Measurements from ENCODE around the gene CIRBP.

The CIRBP gene

GRCh38 chr19:1265615-1266128, 3.5 kb upstream of the CIRBP start:
- no peak for TF ChIP-seq POLR2A (IDR thresholded peaks at IDR 0.05; ENCODE audit: extremely low read depth, insufficient read length)
- DNase-seq (ENCODE audit: low read depth) = peak; percentile 79
- no peak overlapping the region for H3K4me3 ChIP-seq (ENCODE audit: low read depth, low read length)

DNA sequence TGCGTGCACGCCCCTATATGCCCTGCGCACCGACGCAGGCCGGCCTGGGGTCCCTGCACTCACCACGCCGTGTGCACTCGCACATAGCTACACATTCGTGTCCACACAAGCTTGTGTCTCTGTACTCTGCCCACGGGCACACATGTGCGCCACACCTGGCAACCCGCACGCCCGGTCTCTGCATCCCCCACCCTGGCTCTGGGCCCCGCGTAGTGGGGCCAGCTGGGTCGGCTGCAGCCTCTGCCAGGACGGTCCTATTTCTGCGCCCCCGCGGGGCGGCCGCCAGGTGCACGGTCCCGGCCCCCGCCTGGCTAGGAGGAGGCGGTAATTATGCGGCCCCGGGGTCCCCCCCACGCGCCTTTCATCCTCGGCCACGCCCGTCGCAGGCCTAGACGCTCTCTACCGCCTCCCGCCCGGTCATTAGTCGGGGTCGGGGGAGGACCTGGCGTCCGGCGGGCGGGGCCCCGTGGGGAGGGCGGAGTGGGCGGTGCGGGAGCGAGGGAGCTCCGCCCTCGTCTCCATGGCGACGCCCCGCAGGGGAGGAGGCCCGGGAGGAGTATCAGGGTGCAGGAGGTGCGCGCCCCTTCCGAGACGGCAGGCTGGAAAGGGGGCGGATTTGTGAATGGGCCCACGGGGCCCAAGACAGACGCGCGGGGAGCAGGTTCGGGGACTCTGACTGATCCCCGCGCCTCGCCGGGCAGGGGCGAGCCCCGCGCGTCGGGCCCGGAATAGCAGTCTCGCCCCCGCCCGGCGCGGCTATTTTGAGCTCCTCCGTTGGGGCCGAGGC, 2.8 kb upstream of the CIRBP start:
- peak; percentile 82 for DNase-seq (ENCODE audit: low read depth)
- TF ChIP-seq POLR2A (IDR thresholded peaks at IDR 0.05; ENCODE audit: extremely low read depth, insufficient read length) (no peak), MYC (IDR thresholded peaks at IDR 0.05; ENCODE audit: low read depth, low read length) (no peak)
- TF ChIP-seq, protein P1, sequence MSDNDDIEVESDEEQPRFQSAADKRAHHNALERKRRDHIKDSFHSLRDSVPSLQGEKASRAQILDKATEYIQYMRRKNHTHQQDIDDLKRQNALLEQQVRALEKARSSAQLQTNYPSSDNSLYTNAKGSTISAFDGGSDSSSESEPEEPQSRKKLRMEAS (IDR thresholded peaks at IDR 0.05; ENCODE audit: low read depth, low read length) = no peak
- TF ChIP-seq, protein P2, sequence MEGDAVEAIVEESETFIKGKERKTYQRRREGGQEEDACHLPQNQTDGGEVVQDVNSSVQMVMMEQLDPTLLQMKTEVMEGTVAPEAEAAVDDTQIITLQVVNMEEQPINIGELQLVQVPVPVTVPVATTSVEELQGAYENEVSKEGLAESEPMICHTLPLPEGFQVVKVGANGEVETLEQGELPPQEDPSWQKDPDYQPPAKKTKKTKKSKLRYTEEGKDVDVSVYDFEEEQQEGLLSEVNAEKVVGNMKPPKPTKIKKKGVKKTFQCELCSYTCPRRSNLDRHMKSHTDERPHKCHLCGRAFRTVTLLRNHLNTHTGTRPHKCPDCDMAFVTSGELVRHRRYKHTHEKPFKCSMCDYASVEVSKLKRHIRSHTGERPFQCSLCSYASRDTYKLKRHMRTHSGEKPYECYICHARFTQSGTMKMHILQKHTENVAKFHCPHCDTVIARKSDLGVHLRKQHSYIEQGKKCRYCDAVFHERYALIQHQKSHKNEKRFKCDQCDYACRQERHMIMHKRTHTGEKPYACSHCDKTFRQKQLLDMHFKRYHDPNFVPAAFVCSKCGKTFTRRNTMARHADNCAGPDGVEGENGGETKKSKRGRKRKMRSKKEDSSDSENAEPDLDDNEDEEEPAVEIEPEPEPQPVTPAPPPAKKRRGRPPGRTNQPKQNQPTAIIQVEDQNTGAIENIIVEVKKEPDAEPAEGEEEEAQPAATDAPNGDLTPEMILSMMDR (IDR thresholded peaks at IDR 0.05; ENCODE audit: low read depth, low read length) = no peak
- H3K4me3 ChIP-seq (ENCODE audit: low read depth, low read length) = no peak overlapping the region

GRCh38 chr19:1266916-1267476, 2.1 kb upstream of the CIRBP start:
- no peak overlapping the region for H3K4me3 ChIP-seq (ENCODE audit: low read depth, low read length)
- TF ChIP-seq MYC (IDR thresholded peaks at IDR 0.05; ENCODE audit: low read depth, low read length) = no peak
- TF ChIP-seq, protein P1 (IDR thresholded peaks at IDR 0.05; ENCODE audit: low read depth, low read length) = peak; percentile 36; the same call in 1 of the 2 replicates
- TF ChIP-seq, protein P2 (IDR thresholded peaks at IDR 0.05; ENCODE audit: low read depth, low read length) = peak; percentile 54
- TF ChIP-seq POLR2A (IDR thresholded peaks at IDR 0.05; ENCODE audit: extremely low read depth, insufficient read length) = no peak
- DNase-seq (ENCODE audit: low read depth) = peak; percentile 56

- TF ChIP-seq POLR2A (IDR thresholded peaks at IDR 0.05; ENCODE audit: extremely low read depth, insufficient read length) (no peak), MYC (IDR thresholded peaks at IDR 0.05; ENCODE audit: low read depth, low read length) (no peak)
- TF ChIP-seq, protein P1 (IDR thresholded peaks at IDR 0.05; ENCODE audit: low read depth, low read length) = no peak
- TF ChIP-seq, protein P2 (IDR thresholded peaks at IDR 0.05; ENCODE audit: low read depth, low read length) = no peak
- no peak overlapping the region for H3K4me3 ChIP-seq (ENCODE audit: low read depth, low read length)
- DNase-seq (ENCODE audit: low read depth) = no peak
Observed at GRCh38 chr19:1267477-1268225, 1.5 kb upstream of the CIRBP start.

- no peak overlapping the region for H3K4me3 ChIP-seq (ENCODE audit: low read depth, low read length)
- TF ChIP-seq, protein P1 (IDR thresholded peaks at IDR 0.05; ENCODE audit: low read depth, low read length) = no peak
- no peak for TF ChIP-seq MYC (IDR thresholded peaks at IDR 0.05; ENCODE audit: low read depth, low read length)
- TF ChIP-seq POLR2A (IDR thresholded peaks at IDR 0.05; ENCODE audit: extremely low read depth, insufficient read length) = no peak
- TF ChIP-seq, protein P2 (IDR thresholded peaks at IDR 0.05; ENCODE audit: low read depth, low read length) = no peak
Observed at GRCh38 chr19:1268226-1269064, 687 bp upstream of the CIRBP start.

More at GRCh38 chr19:1268226-1269064, 687 bp upstream of the CIRBP start:
- DNase-seq (ENCODE audit: low read depth) = no peak
